ENCODE results near the gene EXOC3L4.
"Not testable (repeated sequence)": the region's sequence is repeated elsewhere in the genome, so short reads cannot be mapped to it uniquely, and the experiment has no call there.

The EXOC3L4 gene

DNA sequence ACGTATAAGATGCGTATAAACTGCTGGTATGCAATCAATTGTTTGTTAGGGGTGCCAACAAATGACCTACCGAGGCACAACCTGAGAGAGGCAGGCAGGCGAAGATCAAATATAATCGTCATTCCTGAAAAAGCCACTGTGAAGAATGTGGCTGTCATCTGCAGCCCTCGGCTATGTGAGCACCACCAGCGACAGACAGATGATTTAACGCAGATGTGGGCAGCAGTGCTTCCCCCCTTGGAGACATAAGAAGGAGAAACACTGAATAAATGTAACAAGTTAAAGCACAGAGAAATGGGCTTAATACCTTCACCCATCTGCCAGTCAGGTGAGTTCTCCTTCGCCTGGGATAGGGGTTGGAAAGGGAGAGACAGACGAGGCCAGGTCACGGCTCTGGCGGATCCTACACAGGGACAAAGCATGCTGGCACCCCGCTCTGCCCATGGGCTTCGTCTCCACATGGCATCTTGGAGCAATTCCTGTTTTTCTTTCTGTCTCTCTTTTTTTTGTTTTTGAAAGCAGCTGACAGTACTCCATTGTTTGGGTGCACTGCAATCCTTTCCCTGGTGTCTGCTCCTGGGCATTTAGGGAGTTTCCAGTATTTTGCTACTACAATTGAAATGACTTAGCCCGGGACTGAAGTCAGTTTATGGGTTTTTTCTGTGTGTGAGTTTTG lies 56.9 kb downstream of the EXOC3L4 start:
- DNase-seq (ENCODE audit: low spot score), result no peak

GRCh38 chr14:103155010-103155409 lies 60.5 kb downstream of the EXOC3L4 start:
- peak; percentile 64 for DNase-seq (ENCODE audit: low spot score)

- not testable (repeated sequence) for DNase-seq (ENCODE audit: low spot score)
These were observed 60.9 kb downstream of the EXOC3L4 start for GRCh38 chr14:103155416-103155815.

GRCh38 chr14:103155826-103156394 lies 61.4 kb downstream of the EXOC3L4 start:
- no peak for DNase-seq (ENCODE audit: low spot score)

DNA sequence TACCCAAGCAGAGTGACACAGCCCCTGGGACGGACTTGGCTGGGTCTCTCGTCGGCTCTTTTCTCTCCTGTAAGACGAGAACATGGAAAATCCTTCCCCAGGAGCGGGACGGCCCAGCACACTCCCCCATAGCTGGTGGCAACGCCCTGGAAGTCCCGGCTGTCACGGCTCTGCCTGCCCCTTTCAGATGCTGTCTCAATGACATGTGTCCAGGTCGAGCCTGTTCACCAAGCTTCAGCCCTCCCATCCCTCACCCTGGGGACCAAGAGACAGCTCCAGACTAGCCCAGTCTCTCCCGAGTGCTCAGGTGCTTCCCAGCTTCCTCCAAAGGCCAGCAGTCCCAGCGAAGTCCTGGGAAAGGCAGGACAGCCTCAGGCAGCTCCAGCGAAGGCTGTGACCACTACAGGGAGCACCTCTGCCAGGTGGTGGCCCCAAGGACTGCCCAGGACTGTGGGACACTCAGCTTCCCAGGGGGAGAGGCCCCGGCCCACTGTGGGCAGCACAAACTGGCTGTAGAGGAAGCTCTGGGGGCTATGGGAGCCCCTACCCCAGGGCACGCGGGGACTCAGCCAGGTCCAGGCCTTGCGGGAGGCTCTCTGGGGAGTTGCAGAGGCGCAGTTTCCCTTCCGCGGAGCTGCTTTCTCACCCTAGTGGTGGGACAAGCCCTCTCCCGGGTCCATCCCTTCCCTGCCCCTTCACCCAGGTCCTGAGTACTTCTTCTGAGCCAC lies 62.3 kb downstream of the EXOC3L4 start:
- DNase-seq (ENCODE audit: low spot score), result no peak

GRCh38 chr14:103157969-103158368 lies 63.4 kb downstream of the EXOC3L4 start:
- DNase-seq (ENCODE audit: low spot score), result no peak

- no peak for DNase-seq (ENCODE audit: low spot score)
These were observed 64.2 kb downstream of the EXOC3L4 start for GRCh38 chr14:103158688-103159087.
